ENCODE data around the gene CABYR.

GRCh38 chr18:24208270-24209035 is 69.6 kb downstream of the CABYR start:
- TF ChIP-seq CTCF (IDR thresholded peaks at IDR 0.05) (no peak), EP300 (IDR thresholded peaks at IDR 0.05) (no peak)
